Inferior parietal cortex (tissue), 1 donor: ENCODE results near the gene C9orf50.

Experiments
- DNase-seq: peaks from one replicate; pipeline ENCODE4 v3.0.0-alpha.2; 2016; ENCODE audit errors: extremely low spot score

C9orf50 gene

GRCh38 chr9:129591916-129592315 is 29.0 kb downstream of the C9orf50 start:
- DNase-seq, result no peak

- no peak for DNase-seq
Measured at GRCh38 chr9:129590466-129590865, 30.4 kb downstream of the C9orf50 start.

GRCh38 chr9:129587487-129588262 is 33.2 kb downstream of the C9orf50 start:
- DNase-seq, result no peak

GRCh38 chr9:129586685-129587084 is 34.2 kb downstream of the C9orf50 start:
- DNase-seq, result no peak

DNA sequence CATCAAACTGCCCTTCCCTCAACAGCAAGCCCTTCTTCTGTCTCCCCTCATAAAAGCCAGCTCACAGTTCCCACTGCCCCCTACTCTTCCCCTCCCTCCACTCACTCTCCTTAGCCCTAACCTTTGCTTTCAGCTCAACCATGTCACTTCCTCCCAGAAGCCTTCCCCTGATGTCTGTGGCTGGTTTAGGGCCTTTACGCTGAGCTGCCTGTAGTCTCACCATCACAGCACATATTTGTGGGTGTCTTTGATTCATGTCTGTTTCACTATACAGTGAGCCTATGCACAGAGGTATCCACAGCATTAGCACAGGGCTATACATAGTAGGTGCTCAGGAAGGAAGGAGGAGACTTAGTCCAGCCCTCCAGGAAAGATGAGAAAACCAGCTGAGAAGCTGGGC is 34.7 kb downstream of the C9orf50 start:
- DNase-seq, result no peak

GRCh38 chr9:129585352-129585751 is 35.5 kb downstream of the C9orf50 start:
- no peak for DNase-seq

DNA sequence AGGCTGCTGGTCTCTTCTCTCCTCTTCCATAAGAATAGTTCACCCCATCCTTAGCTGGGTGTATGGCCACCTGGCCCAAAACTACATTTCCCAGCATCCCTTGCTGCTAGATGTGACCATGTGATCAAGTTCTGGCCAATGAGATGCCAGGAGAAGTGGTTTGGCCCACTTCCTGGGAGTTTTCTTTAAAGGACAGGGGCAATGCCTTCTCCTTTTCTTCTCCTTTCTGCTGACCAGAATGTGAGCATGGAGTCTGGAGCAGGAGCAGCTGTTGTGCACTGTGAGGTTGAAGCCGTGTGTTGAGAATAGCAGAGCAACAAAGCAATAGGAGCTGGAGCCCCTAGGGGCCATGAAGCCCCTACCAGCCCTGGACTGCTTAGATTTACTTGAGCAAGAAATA is 36.8 kb downstream of the C9orf50 start:
- DNase-seq, result peak; percentile 88

DNA sequence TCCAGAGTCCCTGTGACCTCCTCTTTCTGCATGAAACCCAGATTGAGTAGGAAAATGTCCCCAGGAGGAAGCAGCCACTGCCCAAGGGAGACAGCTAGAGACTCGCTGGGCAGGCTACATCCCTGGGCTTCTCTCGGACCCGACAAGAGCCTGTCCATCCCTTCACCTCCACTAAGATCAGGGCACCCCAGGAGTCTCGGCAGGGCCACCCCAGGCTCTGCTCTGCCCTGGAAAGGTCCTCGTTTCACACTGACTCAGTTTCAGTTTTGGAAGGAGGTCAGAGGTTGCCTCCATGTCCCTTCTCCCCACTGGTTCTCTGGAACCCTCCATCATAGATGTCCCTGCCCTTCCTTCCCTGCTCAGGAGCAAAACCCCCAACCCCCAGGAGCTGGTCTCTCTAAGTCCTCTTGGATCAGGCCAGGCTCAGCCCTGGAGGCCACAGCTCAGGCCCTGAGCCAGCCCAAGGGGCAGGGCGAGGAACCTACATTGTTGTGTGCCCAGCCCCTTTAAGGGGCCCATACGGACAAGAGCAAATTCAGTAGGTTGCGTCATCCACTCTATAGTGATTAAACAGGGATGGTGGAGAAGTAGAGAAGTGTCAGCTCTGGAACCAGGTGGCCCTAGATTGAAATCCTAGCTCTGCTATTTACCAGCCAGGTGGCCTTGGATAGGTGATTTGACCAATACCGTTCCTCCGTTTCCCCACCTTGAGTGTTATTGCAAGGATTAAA is 37.4 kb downstream of the C9orf50 start:
- no peak for DNase-seq

- no peak for DNase-seq
Measured at GRCh38 chr9:129582855-129583254, 38.0 kb downstream of the C9orf50 start.

DNA sequence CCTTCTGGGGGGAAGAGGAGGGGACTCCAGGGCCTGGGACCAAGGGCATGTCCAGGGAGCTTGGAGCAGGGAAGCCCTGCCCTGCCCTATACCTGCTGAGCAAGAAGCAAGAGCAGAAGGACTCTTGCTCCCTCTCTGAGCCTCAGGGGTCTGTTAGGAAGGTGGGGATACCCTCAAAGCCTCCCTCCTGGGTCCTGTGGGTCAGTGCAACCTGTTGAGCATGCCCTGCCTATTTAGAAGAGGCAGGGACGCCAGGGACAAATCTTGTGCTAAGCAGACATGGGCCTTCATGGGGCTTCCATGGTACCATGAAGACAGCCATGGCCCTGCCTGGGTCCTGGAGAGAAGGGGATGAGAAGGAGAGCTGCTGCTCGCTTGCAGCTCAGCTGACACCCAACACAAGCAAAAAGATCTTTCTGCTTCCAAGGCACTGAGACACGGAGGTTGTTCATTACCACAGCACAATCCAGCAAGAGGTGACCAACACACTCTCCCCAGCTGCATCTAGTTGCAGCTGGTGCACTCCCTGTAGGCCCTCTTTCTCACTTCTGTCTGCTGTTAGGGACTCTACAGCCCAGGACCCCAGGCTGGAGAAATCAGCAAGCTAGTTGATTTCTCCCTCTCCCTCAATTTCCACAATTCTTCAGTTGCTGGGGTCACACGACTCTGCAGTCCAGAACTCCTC is 39.3 kb downstream of the C9orf50 start:
- no peak for DNase-seq

DNA sequence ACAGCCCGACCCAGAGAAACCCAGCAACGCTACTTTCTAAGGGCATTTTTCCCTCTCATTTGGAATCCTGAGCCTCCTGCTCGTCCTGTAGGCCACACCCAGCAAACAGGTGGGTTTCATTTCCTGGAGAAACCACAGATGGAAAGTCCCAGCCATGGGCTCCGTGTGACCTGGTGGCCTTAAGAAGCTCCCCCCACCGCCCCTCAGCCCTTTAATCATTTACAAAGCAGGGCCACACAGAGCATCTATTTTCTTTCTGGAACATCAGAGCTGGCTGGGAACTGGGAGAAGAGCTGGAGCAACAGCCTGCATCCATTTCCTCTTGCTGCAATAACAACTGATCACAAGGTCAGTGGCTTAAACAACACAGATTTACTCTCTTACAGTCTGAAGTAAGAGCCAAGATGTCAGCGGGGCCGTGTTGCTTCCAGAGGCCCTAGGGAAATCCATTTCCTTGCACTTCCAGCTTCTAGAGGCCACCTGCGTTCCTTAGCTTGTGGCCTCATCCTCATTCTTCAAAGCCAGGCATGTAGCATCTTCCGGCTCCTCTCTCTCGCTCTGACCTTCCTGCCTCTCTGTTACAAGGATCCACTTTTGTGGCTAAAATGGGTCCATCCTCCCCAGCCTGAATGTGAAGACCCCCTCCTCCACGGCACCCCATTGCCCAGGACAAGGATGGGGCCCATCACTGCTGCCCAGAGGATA is 40.5 kb downstream of the C9orf50 start:
- no peak for DNase-seq

- no peak for DNase-seq
Measured at GRCh38 chr9:129579294-129579693, 41.6 kb downstream of the C9orf50 start.

- DNase-seq, result no peak
Measured at GRCh38 chr9:129576546-129577543, 44.1 kb downstream of the C9orf50 start.

- DNase-seq, result no peak
Measured at GRCh38 chr9:129575818-129576217, 45.1 kb downstream of the C9orf50 start.

GRCh38 chr9:129574911-129575585 is 45.9 kb downstream of the C9orf50 start:
- no peak for DNase-seq

DNA sequence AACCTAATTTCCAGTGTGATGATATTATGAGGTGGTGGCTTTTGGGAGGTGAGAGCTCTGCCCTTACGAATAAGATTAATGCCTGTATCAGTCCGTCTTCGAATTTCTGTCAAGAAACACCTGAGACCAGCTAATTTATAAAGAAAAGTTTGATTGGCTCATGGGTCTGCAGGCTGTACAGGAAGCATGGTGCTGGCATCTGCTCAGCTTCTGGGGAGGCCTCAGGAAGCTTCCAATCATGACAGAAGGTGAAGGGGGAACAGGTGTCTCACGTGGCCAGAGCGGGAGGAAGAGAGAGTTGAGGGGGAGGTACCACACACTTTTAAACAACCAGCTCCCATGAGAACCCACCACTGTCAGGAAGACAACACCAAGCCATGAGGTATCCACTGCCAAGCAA is 46.9 kb downstream of the C9orf50 start:
- no peak for DNase-seq

GRCh38 chr9:129572517-129572916 is 48.4 kb downstream of the C9orf50 start:
- DNase-seq, result no peak

- DNase-seq, result no peak
Measured at GRCh38 chr9:129572052-129572425, 48.9 kb downstream of the C9orf50 start.

DNA sequence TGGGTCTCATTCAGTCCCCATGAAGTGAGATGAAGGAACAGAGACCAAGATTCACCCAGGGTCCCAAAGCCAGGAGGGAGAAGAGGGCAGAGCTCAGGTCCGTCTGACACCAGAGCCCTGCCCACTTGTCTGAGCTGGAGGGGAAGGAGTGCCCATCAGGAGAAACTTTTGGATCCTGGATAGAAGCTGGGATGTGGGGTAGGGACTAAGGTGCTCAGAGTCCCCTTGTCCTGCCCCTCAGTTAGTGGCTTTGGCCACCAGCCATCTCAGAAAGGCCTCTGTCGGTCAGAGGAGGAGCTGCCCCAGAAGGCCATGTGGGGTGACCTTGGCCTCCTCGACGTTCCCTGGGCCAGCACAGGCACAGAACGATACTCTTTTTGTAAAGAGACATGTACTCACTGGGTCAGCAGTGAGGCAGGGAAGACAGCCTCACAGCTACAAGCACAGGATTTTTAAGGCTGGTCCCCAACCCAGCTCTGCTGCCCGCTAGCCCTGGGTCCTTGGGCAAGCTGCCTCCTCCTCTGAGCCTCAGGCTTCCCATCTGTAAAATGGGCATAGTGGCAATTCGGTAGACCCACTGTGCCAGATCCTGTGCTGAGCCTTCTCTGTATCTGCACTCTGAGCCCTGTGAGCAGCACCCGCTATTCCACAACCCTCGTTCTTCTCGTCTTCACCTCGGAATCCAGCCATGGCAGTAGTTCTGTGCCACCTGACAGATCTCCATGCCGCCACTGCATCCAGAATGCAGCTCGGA is 49.4 kb downstream of the C9orf50 start:
- DNase-seq, result no peak
